Left lung (tissue), 10 donors: ENCODE measurements around the gene GYPC. TPM values are rescaled to one million over a fixed set of nuclear protein-coding genes. Genes with fewer than 3 reads are reported as not detected.
A peak's percentile ranks its signal among the peaks of the same experiment; 100 is the strongest.

Source experiments
- ATAC-seq: fragments of 200-7000 bp; cut with Tn5 transposase; one replicate; pipeline ENCODE4 v1.9.1; 2020; ENCODE audit warnings: moderate library complexity
- DNase-seq, 4 donors: peaks; one replicate each; pipeline ENCODE4 v3.0.0-alpha.2; 2013 to 2020
- H3K27ac ChIP-seq, 2 donors: fragments of 200-600 bp; sonication (generic) in 1 of 2; one replicate each; pipeline versions ENCODE4 v1.5.0 to v1.8.0; 2020 to 2021
- H3K27me3 ChIP-seq, 2 donors: fragments of 200-600 bp; sonication (generic) in 1 of 2; one replicate each; pipeline versions ENCODE4 v1.5.0 to v1.8.0; 2020 to 2021
- H3K36me3 ChIP-seq, 2 donors: fragments of 200-600 bp; sonication (generic) in 1 of 2; one replicate each; pipeline versions ENCODE4 v1.5.0 to v1.8.0; 2020 to 2021
- H3K4me1 ChIP-seq, 2 donors: fragments of 200-600 bp; one replicate each; pipeline ENCODE4 v1.8.0; 2021
- H3K4me3 ChIP-seq, 2 donors: fragments of 200-600 bp; sonication (generic) in 1 of 2; one replicate each; pipeline versions ENCODE4 v1.5.0 to v1.8.0; 2020 to 2021; ENCODE audit warnings: mild to moderate bottlenecking in 1 of 2
- H3K9me3 ChIP-seq, 2 donors: fragments of 200-600 bp; sonication (generic) in 1 of 2; one replicate each; pipeline versions ENCODE4 v1.5.0 to v1.8.0; 2020 to 2021
- CTCF ChIP-seq, 2 donors: fragments of 200-600 bp; sonication (generic) in 1 of 2; IDR thresholded peaks; one replicate each; pipeline versions ENCODE4 v1.5.0 to v1.8.0; 2021; ENCODE audit warnings: antibody characterized with exemption in 2 of 2
- intact Hi-C, 2 donors: fragments of 100-400 bp; cut with DNase I; formaldehyde crosslinking; loops; one replicate each; pipeline versions ENCODE4 v1.11.2 to v1.14.2; 2022
- polyA plus RNA-seq, 6 donors: library from polyadenylated mRNA; unstranded; fragments of 120-200 nt; gene quantifications; one replicate each; pipeline ENCODE4 v1.2.1, GENCODE V29; 2013; ENCODE audit not compliant: insufficient read length in 6 of 6
- total RNA-seq, 2 donors: library from RNA; stranded (reverse); fragmentation: NEBNext Ultra II Directional; extraction: Animal tissue kit (Norgen Biotek cat#: 25700); gene quantifications; one replicate each; pipeline ENCODE4 v1.2.1, GENCODE V29; 2021
- donor health status: DM: no; HTN: yes; CAD: no.
- donor health status: DM: no; HTN: no; CAD: no.

GYPC gene
- total and polyA plus RNA-seq, 8 donors = 44.0 to 92.8 (median 73.9) TPM

DNA sequence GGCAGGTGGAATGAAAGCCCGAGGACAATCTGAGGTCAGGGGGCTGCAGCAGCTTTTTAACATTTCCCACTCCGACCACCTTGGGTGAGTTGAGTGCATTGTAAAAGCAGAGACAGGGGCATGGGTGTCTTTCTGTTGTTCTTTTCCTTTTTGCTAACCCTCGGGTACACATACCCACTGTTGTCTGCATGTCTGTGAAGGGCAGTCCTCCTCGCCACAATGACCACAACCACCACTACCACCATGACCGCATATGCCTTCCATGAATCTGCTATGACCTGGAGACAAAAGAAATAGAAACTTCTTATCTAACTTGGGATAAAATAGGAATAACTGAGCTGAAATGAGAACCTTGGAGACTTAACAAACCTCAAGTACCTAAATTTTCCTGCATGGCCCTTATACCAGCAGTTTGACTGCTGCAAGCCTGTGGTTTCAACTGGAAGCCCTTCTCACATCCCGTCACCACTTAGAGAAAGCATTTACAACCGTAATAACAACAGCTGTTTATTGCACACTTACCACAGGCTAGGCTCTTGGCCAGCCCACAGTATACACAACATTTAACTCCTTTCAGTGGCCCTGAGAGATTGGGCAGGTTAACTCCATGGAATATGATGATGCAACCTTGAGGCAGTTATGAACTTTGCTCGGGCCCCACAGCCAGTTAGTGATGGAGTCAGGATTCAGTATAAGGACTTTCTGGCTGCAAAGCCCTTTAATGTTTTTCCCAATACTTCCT lies 80.3 kb downstream of the GYPC start:
- no peak for ATAC-seq
- intact Hi-C loops = no loop called here
- Histone ChIP-seq H3K4me3 (no peak overlapping the region), H3K36me3 (no peaks in the 10 kb centered on the region), H3K27ac (no peak overlapping the region), H3K9me3 (no peaks in the 10 kb centered on the region), H3K27me3 (no peaks in the 10 kb centered on the region), H3K4me1 (no peaks in the 10 kb centered on the region)
- peak in 1 of 4 donors; percentile 13 for DNase-seq
- no peak for TF ChIP-seq CTCF (IDR thresholded peaks at IDR 0.05)

- no peak overlapping the region for H3K27ac ChIP-seq
- H3K27me3 ChIP-seq = no peaks in the 10 kb centered on the region
- DNase-seq (no peak), ATAC-seq (no peak)
- H3K36me3 ChIP-seq = no peaks in the 10 kb centered on the region
- intact Hi-C loops = no loop called here
- no peaks in the 10 kb centered on the region for H3K4me1 ChIP-seq
- no peak for TF ChIP-seq CTCF (IDR thresholded peaks at IDR 0.05)
- no peak overlapping the region for H3K4me3 ChIP-seq
- H3K9me3 ChIP-seq = no peaks in the 10 kb centered on the region
Observed at GRCh38 chr2:126739141-126739540, 83.2 kb downstream of the GYPC start.

- Histone ChIP-seq H3K27ac (no peak overlapping the region), H3K4me1 (no peaks in the 10 kb centered on the region), H3K4me3 (no peak overlapping the region), H3K36me3 (no peaks in the 10 kb centered on the region), H3K27me3 (no peaks in the 10 kb centered on the region), H3K9me3 (no peaks in the 10 kb centered on the region)
- DNase-seq = no peak
- no peak for ATAC-seq
- intact Hi-C loops = no loop called here
- TF ChIP-seq CTCF (IDR thresholded peaks at IDR 0.05) = no peak
Observed at GRCh38 chr2:126744640-126745039, 88.7 kb downstream of the GYPC start.

Other genes with a start within 250 kb of the GYPC start
- not detected for gene TEX51, start 242.7 kb downstream of the GYPC start, total RNA-seq
- not detected for gene TEX51, start 242.7 kb downstream of the GYPC start, polyA plus RNA-seq